DND-41 (cell line): ENCODE results near the gene BUB1.

Source experiments
- EZH2 ChIP-seq: IDR thresholded peaks from 3 replicates; pipeline ENCODE4 v1.6.1; 2012; ENCODE audit warnings: borderline replicate concordance, low read depth, mild to moderate bottlenecking, moderate library complexity, low read length, inconsistent platforms; ENCODE audit not compliant: severe bottlenecking
- TF ChIP-seq, protein P1 (sequence below): IDR thresholded peaks from 2 replicates; pipeline ENCODE4 v1.5.1; 2012; ENCODE audit warnings: borderline replicate concordance, low read length, moderate library complexity, mild to moderate bottlenecking; ENCODE audit not compliant: poor library complexity, severe bottlenecking; ENCODE audit errors: extremely low read depth

DNA sequence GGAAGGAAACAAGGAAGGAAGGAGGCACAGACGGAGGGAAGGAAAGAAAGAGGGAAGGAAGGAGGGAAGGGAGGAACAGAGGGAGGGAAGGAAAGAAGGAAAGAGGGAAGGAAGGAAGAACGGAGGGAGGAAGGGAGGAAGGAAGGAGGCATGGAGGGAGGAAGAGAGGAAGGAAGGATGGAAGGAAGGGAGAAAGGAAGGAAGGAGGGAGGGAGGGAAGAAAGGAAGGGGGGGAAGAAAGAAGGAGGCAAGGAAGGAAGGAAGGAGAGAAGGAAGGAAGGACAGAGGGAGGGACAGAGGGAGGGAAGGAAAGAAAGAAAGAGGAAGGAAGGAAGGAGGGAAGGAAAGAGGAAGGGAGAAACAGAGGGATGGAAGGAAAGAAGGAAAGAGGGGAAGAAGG is 47.0 kb upstream of the BUB1 start:
- TF ChIP-seq, protein P1, sequence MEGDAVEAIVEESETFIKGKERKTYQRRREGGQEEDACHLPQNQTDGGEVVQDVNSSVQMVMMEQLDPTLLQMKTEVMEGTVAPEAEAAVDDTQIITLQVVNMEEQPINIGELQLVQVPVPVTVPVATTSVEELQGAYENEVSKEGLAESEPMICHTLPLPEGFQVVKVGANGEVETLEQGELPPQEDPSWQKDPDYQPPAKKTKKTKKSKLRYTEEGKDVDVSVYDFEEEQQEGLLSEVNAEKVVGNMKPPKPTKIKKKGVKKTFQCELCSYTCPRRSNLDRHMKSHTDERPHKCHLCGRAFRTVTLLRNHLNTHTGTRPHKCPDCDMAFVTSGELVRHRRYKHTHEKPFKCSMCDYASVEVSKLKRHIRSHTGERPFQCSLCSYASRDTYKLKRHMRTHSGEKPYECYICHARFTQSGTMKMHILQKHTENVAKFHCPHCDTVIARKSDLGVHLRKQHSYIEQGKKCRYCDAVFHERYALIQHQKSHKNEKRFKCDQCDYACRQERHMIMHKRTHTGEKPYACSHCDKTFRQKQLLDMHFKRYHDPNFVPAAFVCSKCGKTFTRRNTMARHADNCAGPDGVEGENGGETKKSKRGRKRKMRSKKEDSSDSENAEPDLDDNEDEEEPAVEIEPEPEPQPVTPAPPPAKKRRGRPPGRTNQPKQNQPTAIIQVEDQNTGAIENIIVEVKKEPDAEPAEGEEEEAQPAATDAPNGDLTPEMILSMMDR, result no peak
- TF ChIP-seq EZH2, result no peak
